Immature natural killer cell (primary cell): Measurements from ENCODE around the gene PABPN1L. TPM values are rescaled to one million over a fixed set of nuclear protein-coding genes. Genes with fewer than 3 reads are reported as not detected.
"Not testable (repeated sequence)": the region's sequence is repeated elsewhere in the genome, so short reads cannot be mapped to it uniquely, and the experiment has no call there.

ENCODE experiments used
- DNase-seq, 3 donors: peaks; one replicate each; pipeline ENCODE4 v3.0.0; 2022; ENCODE audit warnings: mixed read lengths in 1 of 3
- H3K27ac Mint-ChIP-seq, 6 donors: one replicate each; pipeline ENCODE4 v1.8.0; 2020; ENCODE audit warnings: mixed read lengths in 6 of 6, mild to moderate bottlenecking in 5 of 6, inconsistent platforms in 4 of 6, moderate library complexity in 3 of 6
- H3K27me3 Mint-ChIP-seq, 3 donors: one replicate each; pipeline ENCODE4 v1.8.0; 2020 to 2021; ENCODE audit warnings: low read depth in 3 of 3, mild to moderate bottlenecking in 3 of 3, mixed read lengths in 3 of 3, moderate library complexity in 3 of 3, inconsistent platforms in 1 of 3
- H3K36me3 Mint-ChIP-seq, 3 donors: one replicate each; pipeline ENCODE4 v1.8.0; 2020; ENCODE audit warnings: mixed read lengths in 3 of 3, inconsistent platforms in 2 of 3, mild to moderate bottlenecking in 2 of 3
- H3K4me1 Mint-ChIP-seq, 2 donors: one replicate each; pipeline ENCODE4 v1.8.0; 2020; ENCODE audit warnings: inconsistent platforms in 2 of 2, mild to moderate bottlenecking in 2 of 2, mixed read lengths in 2 of 2, moderate library complexity in 1 of 2
- H3K4me3 Mint-ChIP-seq, 5 donors: one replicate each; pipeline ENCODE4 v1.8.0; 2020; ENCODE audit warnings: mild to moderate bottlenecking in 5 of 5, mixed read lengths in 5 of 5, inconsistent platforms in 3 of 5, moderate library complexity in 3 of 5
- H3K9me3 Mint-ChIP-seq, 6 donors: one replicate each; pipeline ENCODE4 v1.8.0; 2020; ENCODE audit warnings: mild to moderate bottlenecking in 6 of 6, mixed read lengths in 6 of 6, inconsistent platforms in 4 of 6, moderate library complexity in 3 of 6
- polyA plus RNA-seq, 3 donors: library from polyadenylated mRNA; unstranded; fragments of 300-500 nt; fragmentation: Illumina TruSeq; gene quantifications; one replicate each; pipeline ENCODE4 v1.2.3, GENCODE V29; 2021

Gene PABPN1L
- polyA plus RNA-seq, 3 donors from 2014 or later: not detected

- no peaks in the 10 kb centered on the region for H3K4me1 Mint-ChIP-seq
- no peaks in the 10 kb centered on the region for H3K36me3 Mint-ChIP-seq
- no peaks in the 10 kb centered on the region for H3K9me3 Mint-ChIP-seq
- H3K27me3 Mint-ChIP-seq: peaks cover 0 to 2% (median 0%) of the 10 kb centered on the region in 3 donors
- DNase-seq: no peak
- no peak overlapping the region for H3K27ac Mint-ChIP-seq
- no peak overlapping the region for H3K4me3 Mint-ChIP-seq
Measured at GRCh38 chr16:88894681-88895300, 28.3 kb upstream of the PABPN1L start.

GRCh38 chr16:88894266-88894665 is 27.8 kb upstream of the PABPN1L start:
- H3K4me3 Mint-ChIP-seq, DNase-seq, H3K4me1 Mint-ChIP-seq, H3K27me3 Mint-ChIP-seq, H3K36me3 Mint-ChIP-seq, H3K27ac Mint-ChIP-seq, H3K9me3 Mint-ChIP-seq: not testable (repeated sequence)

GRCh38 chr16:88893127-88893968 is 26.9 kb upstream of the PABPN1L start:
- no peaks in the 10 kb centered on the region for H3K4me1 Mint-ChIP-seq
- H3K4me3 Mint-ChIP-seq: no peak overlapping the region

GRCh38 chr16:88892065-88892464 is 25.6 kb upstream of the PABPN1L start:
- no peaks in the 10 kb centered on the region for H3K36me3 Mint-ChIP-seq
- no peaks in the 10 kb centered on the region for H3K9me3 Mint-ChIP-seq
- no peak overlapping the region for H3K27ac Mint-ChIP-seq
- no peak for DNase-seq
- no peaks in the 10 kb centered on the region for H3K4me1 Mint-ChIP-seq
- H3K27me3 Mint-ChIP-seq: peaks cover 0 to 2% (median 0%) of the 10 kb centered on the region in 3 donors
- H3K4me3 Mint-ChIP-seq: peak overlapping the region in 1 of 5 donors; percentile 15

More at GRCh38 chr16:88893127-88893968, 26.9 kb upstream of the PABPN1L start:
- no peak overlapping the region for H3K27ac Mint-ChIP-seq
- no peaks in the 10 kb centered on the region for H3K36me3 Mint-ChIP-seq
- no peak for DNase-seq
- peaks cover 0 to 2% (median 0%) of the 10 kb centered on the region in 3 donors for H3K27me3 Mint-ChIP-seq
- H3K9me3 Mint-ChIP-seq: no peaks in the 10 kb centered on the region

GRCh38 chr16:88891083-88891482 is 24.6 kb upstream of the PABPN1L start:
- H3K9me3 Mint-ChIP-seq: no peaks in the 10 kb centered on the region
- no peaks in the 10 kb centered on the region for H3K4me1 Mint-ChIP-seq
- H3K4me3 Mint-ChIP-seq: no peak overlapping the region
- no peak for DNase-seq
- no peak overlapping the region for H3K27ac Mint-ChIP-seq
- H3K27me3 Mint-ChIP-seq: peaks cover 0 to 2% (median 0%) of the 10 kb centered on the region in 3 donors
- no peaks in the 10 kb centered on the region for H3K36me3 Mint-ChIP-seq

GRCh38 chr16:88889702-88890352 is 23.4 kb upstream of the PABPN1L start:
- H3K27ac Mint-ChIP-seq, H3K9me3 Mint-ChIP-seq, H3K4me1 Mint-ChIP-seq, H3K36me3 Mint-ChIP-seq, H3K27me3 Mint-ChIP-seq, H3K4me3 Mint-ChIP-seq, DNase-seq: not testable (repeated sequence)

GRCh38 chr16:88888461-88889387 is 22.3 kb upstream of the PABPN1L start:
- DNase-seq: no peak
- H3K4me1 Mint-ChIP-seq: no peaks in the 10 kb centered on the region
- H3K27ac Mint-ChIP-seq: no peak overlapping the region
- no peaks in the 10 kb centered on the region for H3K9me3 Mint-ChIP-seq
- H3K4me3 Mint-ChIP-seq: no peak overlapping the region
- peaks cover 0 to 2% (median 0%) of the 10 kb centered on the region in 3 donors for H3K27me3 Mint-ChIP-seq
- H3K36me3 Mint-ChIP-seq: no peaks in the 10 kb centered on the region

- H3K27ac Mint-ChIP-seq: no peak overlapping the region
- no peak for DNase-seq
- H3K36me3 Mint-ChIP-seq: no peaks in the 10 kb centered on the region
- no peaks in the 10 kb centered on the region for H3K9me3 Mint-ChIP-seq
- no peak overlapping the region for H3K4me3 Mint-ChIP-seq
- peaks cover 0 to 2% (median 0%) of the 10 kb centered on the region in 3 donors for H3K27me3 Mint-ChIP-seq
- no peaks in the 10 kb centered on the region for H3K4me1 Mint-ChIP-seq
Measured at GRCh38 chr16:88888057-88888456, 21.6 kb upstream of the PABPN1L start.

- no peak for DNase-seq
- no peaks in the 10 kb centered on the region for H3K9me3 Mint-ChIP-seq
- no peaks in the 10 kb centered on the region for H3K36me3 Mint-ChIP-seq
- no peak overlapping the region for H3K27ac Mint-ChIP-seq
- peaks cover 0 to 2% (median 0%) of the 10 kb centered on the region in 3 donors for H3K27me3 Mint-ChIP-seq
- H3K4me1 Mint-ChIP-seq: peaks cover 0 to 3% of the 10 kb centered on the region in 2 donors
- no peak overlapping the region for H3K4me3 Mint-ChIP-seq
Measured at GRCh38 chr16:88886845-88887521, 20.5 kb upstream of the PABPN1L start.

GRCh38 chr16:88886420-88886844 is 20.0 kb upstream of the PABPN1L start:
- H3K4me1 Mint-ChIP-seq: peaks cover 0 to 3% of the 10 kb centered on the region in 2 donors
- no peak overlapping the region for H3K4me3 Mint-ChIP-seq
- H3K36me3 Mint-ChIP-seq: no peaks in the 10 kb centered on the region
- H3K27me3 Mint-ChIP-seq: peaks cover 0 to 2% (median 0%) of the 10 kb centered on the region in 3 donors
- H3K9me3 Mint-ChIP-seq: no peaks in the 10 kb centered on the region
- H3K27ac Mint-ChIP-seq: no peak overlapping the region
- no peak for DNase-seq

- H3K9me3 Mint-ChIP-seq: no peaks in the 10 kb centered on the region
- H3K36me3 Mint-ChIP-seq: no peaks in the 10 kb centered on the region
- H3K4me1 Mint-ChIP-seq: peaks cover 0 to 3% of the 10 kb centered on the region in 2 donors
- peaks cover 0 to 2% (median 0%) of the 10 kb centered on the region in 3 donors for H3K27me3 Mint-ChIP-seq
- no peak overlapping the region for H3K27ac Mint-ChIP-seq
- no peak for DNase-seq
- no peak overlapping the region for H3K4me3 Mint-ChIP-seq
Measured at GRCh38 chr16:88885693-88886280, 19.3 kb upstream of the PABPN1L start.

- Mint-ChIP-seq H3K4me1 (peaks cover 0 to 3% of the 10 kb centered on the region in 2 donors), H3K9me3 (no peaks in the 10 kb centered on the region), H3K36me3 (no peaks in the 10 kb centered on the region), H3K4me3 (no peak overlapping the region), H3K27me3 (no peaks in the 10 kb centered on the region), H3K27ac (no peak overlapping the region)
- DNase-seq: no peak
Measured at GRCh38 chr16:88884569-88885271, 18.3 kb upstream of the PABPN1L start.
